Stimulated activated CD4-positive, alpha-beta T cell treated with anti-CD3 and anti-CD28 coated beads, Interleukin-2, amount 100 ng/mL, for 4 hours (primary cell): ENCODE measurements around the gene TVP23A.
A peak's percentile ranks its signal among the peaks of the same experiment; 100 is the strongest.
"Not testable (repeated sequence)": the region's sequence is repeated elsewhere in the genome, so short reads cannot be mapped to it uniquely, and the experiment has no call there.

Experiments used
- DNase-seq: peaks from one replicate; pipeline ENCODE4 v3.0.0-alpha.2; 2020; ENCODE audit warnings: low read depth

Gene TVP23A

DNA sequence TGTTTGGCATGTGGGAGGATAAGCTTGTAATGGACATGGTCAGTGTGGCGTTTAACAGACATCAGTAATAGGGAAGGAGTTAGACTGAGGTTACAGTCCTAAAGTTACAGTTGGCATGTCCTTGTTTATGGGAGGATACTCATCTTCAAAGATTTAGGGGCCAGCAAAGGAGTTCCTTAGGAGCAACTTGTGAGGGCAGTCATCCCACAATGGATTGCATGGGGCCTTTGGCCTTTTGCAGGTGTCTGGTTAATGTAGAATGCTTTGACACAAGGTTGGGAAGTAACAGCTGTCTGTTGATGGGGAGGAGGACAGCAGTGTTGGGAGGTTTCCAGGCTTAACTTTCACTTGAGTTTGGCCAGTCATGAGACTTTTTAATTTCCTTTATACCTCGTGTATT is 72.8 kb downstream of the TVP23A start:
- DNase-seq = no peak

DNA sequence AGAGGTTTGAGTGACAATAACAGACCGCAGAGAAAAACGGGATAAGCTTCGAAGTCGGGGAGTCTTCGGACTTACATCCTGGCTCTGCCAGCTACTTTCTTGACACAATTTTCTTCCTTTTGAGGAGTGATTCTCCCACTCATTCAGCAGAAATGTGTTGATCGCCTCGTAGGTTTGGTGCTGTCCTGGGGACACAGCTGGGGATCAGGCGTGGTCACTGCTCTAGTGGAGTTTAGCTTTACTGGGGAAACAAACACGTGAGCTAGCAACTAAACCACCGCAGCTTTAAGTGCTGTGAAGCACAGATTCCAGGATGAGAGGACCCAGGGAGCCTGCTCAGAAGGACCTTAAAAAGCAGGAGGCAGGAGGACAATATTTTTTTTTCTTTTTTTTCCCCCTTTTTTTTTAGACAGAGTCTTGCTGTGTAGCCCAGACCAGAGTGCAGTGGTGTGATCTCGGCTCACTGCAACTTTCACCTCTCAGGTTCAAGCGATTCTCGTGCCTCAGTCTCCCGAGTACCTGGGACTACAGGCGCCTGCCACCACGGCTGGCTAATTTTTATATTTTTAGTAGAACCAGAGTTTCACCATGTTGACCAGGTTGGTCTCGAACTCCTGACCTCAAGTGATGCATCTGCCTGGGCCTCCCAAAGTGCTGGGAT is 74.1 kb downstream of the TVP23A start:
- DNase-seq = no peak

DNA sequence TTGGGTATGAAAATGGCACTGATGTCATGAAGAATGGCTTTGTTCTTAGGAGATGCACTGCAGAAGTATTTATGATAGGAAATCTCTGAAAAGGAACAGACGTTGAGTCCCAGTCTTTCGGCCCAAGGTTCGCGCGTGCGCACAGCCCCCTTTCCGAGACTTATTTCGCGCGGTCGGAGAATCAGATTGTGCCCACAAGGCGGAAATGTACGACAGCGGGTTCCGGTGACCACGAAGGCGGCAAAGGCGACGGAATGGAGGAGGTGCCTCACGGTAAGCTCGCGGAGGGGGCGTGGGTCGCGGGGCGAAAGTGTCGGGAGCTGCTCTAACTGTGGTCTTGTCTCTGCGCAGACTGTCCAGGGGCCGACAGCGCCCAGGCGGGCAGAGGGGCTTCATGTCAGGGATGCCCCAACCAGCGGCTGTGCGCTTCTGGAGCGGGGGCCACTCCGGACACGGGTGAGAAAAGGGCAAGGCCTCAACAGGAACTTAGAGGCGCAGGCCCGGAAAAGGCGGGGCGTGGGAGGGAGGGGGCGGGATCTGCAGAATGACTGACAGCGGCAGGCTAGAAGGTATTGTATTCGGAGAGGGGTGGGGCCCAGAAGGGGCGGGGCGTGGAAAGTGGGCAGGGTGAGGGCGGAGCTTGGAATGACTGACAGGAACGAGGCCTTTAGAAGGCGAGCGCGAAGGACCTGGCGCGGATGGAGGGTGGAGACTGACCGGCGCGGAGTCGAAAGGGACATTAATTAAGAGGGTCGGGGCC is 74.8 kb downstream of the TVP23A start, which contains the start of gene NUBP1:
Gene NUBP1, plus strand, starts transcription at position 233 of the 760 bp plus-strand sequence. Its CDS starts 22 bp downstream, at position 255.
- peak; percentile 99 for DNase-seq

DNA sequence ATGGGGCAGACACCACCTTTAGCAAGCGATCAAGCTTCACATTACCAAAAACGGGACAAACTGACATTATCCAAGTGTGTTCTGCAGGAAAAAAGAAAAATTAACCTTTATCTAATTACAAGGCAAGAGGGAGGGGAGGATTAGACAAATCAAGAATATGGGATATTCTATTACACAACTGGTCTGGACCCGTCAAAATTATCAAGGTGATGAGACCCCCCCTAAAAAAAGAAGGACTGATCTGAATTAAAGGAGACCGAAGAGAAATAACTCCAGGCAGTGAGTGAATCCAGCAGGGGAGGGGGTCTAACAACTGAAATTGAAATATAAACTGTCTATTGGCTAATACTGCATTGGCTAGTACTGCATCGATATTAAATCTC is 75.4 kb downstream of the TVP23A start:
- DNase-seq = no peak

DNA sequence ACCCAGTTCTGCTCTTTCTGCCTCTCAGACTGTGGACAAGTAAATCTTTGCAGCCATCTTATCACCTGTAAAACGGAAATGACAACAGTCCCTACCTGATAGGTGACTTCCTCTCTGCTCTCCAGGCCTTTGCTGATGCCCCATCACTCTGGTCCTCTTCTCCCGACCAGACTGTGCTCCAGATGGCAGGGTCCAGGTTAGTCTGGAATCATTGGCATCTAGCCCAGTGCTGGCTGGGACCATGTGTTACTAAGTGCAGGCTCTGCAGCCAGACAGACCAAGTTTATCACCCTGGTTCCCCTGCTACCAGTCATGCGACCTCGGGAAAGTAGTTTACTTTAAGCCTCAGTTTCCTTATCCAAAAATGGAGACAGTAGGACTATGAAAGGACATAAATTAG is 76.8 kb downstream of the TVP23A start:
- no peak for DNase-seq

DNA sequence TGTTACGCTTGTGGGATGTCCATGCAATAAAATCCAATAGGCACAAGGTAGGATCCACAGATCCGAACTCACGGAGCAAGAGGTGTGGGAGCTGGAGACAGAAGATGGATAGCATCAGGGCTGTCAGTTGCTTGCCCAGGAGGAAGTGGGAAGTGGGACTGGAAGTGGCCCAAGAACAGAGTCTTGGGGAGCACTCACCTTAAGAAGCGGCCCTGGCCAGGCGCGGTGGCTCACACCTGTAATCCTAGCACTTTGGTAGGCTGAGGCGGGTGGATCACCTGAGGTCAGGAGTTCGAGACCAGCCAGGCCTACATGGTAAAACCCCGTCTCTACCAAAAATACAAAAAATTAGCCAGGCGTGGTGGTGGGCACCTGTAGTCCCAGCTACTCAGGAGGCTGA is 77.3 kb downstream of the TVP23A start:
- not testable (repeated sequence) for DNase-seq

DNA sequence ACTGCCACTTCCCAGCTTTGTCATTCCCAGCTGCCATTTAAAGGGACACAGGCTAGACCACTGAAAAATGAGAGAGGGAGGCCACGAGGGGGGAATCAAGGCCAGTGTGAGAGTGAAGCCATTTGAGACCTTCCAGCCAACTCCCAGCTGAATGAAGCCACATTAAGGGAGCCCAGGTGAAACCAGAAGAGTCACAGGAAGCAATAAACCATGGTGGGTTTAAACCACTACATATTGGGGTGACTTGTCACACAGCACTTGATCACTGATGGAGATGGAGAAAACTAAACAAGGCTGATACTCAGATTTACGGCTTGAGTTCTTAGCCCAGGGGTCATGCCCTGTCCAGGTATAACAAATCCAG is 77.8 kb downstream of the TVP23A start:
- no peak for DNase-seq

DNA sequence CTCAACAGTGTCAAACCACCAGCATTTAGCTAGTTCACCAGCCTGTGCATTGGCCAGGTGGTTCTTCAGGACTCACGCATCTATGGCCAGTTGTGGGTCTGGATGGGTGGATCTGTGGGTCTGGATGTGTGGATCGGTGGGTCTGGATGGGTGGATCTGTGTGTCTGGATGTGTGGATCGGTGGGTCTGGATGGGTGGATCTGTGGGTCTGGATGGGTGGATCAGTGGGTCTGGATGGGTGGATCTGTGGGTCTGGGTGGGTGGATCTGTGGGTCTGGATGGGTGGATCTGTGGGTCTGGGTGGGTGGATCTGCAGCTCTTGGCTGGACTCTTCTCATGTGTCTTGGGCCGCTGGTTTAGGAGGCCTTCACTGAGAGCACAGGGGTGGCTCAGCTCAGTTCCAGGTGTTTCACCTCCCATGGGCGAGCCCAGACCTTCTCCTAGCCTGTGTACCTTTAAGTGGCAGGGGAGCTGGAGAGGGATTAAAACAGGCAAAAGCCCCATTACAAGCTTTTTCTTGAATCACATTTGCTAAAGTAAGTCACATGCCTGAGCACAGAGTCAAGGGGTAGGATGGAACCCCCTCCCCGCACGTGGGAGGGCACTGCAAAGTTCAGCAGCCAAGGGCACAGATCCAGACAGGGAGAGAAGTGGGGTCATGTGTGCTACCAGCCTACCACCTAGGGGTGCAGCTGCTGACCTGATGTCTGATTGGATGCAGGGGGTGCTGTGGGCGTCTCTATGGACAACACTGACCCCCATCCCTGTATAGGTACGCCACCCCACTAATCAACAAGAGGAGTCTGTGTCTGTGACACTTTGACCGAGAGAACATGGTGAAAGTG is 78.4 kb downstream of the TVP23A start:
- DNase-seq = no peak

DNA sequence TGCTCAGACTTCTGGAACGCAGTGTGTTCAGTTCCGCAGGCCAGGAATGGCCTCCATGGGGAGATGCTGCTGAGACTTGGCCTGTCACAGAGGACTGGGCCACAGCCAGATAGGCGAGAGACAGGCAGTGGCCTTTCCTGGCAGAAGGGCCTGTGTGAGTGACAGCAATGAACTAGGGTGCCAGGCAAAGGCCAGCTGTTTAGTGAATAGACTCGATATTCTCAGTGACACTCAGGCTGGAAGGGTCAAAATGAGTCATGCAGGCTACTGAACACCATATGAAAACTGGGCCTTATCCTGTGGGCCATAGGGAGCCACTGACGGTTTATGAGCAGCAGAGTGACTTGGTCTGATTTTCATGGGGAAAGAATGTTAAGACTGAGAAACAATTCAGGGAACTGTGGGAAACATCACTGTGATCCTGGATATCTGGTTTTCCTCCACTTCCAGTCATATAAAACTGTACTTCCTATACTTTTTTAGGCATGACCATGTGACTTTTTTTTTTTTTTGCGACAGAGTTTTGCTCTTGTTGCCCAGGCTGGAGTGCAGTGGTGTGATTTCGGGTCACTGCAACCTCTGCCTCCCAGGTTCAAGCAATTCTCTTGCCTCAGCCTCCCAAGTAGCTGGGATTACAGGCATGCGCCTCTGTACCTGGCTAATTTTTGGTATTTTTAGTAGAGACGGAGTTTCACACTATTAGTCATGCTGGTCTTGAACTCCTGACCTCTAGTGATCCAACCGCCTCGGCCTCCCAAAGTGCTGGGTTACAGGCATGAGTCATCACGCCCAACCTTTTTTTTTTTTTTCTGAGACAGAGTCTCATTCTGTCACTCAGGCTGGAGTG is 80.1 kb downstream of the TVP23A start:
- DNase-seq = peak; percentile 31

DNA sequence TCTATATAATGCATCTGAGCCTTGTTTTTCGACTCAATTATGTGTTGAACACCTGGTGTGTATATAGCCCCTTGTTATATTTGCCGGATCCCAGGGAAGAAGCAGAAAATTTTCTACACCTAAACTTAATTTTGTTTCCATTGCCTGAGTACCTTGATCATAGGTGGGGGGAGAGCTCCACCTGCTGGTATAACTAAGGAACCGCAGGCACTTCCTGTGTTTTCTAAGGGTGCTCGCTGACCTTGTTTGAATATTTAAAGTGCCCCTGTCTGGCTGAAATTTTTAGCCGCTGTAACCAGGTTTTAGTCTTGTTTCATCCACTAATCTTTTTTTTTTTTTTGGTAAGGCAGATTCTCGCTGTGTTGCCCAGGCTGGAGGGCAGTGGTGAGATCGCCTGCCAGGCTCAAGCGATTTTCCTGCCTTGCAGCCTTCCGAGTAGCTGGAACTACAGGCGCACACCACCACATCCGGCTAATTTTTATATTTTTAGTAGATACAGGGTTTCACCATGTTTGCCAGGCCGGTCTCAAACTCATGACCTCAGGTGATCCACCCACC is 81.4 kb downstream of the TVP23A start:
- peak; percentile 46 for DNase-seq

DNA sequence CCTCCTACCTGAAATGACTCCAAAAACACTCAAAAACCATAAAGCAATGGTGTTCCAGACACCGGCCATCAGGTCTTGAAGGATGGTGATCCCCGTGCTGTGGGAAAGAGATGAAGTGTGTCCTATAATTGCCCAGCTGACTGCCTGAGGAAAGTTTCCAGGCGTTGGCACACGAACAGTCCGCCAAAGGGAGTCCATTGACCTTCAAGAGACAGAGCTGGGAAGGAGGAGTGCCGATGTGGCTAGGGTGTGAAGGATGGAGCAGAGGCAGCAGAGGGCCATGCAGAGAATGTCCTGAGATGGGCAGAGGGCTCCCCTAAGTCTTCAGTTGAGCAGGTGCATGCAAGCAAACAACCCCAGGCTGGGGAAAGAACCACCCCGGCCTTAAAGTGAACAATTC is 86.8 kb downstream of the TVP23A start:
- DNase-seq = no peak

DNA sequence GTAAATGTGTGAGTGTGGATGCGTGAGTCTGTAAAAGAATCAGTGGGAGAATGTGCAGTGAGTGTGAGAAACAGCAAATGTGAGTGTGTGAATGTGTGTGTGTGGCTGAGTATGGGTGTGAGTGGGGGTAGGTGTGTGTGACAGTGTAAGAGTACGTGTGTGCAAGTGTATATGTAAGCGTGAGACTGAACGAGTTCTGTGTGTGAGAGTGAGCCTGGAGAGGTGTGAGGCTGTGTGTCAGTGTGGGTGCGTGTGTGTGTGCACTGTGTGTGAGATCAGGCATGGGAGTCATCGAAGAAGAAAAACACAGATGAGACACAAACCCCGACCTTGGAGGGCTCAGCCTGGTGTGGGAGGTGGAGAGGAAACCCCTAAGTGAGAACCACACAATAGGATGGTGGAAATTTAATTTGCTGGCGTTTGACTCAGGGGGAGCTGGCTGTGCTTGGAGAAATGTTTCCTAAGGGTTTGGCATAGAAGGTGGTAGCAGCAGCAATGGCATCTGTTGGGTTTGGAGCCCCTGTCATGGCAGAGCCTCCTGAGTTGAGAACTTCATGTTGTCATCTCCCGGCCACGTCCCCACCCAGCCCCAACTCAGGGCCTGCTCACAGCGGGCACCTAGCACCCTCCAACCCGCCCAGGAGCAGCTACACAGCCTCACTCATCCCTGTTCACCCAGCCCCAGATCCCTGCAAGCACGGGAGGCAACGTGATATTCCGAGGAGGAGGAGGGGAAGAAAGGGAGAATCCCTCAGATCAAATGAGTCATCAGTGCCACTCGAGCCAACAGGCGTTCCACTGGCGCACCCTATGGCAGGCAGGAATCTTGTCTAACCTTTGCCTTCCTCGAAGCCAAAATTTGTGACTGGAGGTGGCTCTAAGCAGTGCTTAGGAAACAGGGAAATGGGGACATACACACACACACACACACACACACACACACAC is 89.2 kb downstream of the TVP23A start:
- no peak for DNase-seq

DNA sequence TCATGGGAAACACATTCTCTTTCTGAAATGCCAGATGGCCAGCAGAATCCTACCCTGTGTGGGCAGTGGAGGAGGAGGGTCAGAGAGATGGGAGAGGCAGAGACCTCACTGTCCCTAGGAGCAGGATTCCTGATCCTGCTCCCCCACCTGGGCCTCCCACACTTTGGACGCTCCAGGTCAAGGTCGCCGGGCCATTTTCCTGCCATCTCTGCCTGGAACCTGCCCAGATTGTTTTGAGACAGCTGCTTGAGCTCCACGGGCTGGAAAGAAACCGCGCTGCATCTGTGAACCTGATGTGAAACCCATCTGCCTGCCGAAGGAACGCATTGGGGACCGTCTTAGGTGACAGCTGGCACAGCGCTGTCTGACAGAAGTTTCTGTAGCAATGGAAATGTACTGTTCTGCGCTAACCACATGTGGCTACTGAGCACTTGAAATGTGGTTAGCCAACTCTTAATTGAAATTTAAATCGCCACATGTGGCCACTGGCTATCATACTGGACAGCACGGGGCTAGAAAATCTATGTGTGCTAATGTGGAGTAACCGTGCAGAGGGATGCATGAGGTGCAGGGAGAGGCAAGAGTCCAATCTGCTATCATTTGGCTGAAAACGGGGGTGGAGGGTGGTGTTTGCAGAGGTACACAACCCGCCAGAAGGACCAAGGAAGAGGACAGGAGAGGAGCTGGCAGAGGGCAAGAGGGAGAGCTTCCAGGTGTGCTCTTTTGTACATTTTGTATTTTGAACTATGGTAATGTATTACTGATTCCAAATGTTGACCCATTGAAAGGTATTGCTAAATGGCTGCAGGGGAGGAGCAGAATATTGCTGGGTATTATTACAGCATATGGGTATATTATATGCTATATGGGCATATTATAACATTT is 90.3 kb downstream of the TVP23A start:
- no peak for DNase-seq
